HEK293T (cell line): ENCODE measurements around the gene EVA1B.
A peak's percentile ranks its signal among the peaks of the same experiment; 100 is the strongest.

Source experiments
- CTCF ChIA-PET: fragments of 350-600 bp; formaldehyde crosslinking; extraction: SDS; loops from one replicate; lab custom pipeline; 2021; ENCODE audit warnings: antibody characterized with exemption, inconsistent platforms; lab: Yijun Ruan, JAX
- POLR2A ChIA-PET: fragments of 350-600 bp; formaldehyde crosslinking; extraction: SDS; loops from one replicate; lab custom pipeline; 2020; ENCODE audit warnings: antibody characterized with exemption, inconsistent platforms; lab: Yijun Ruan, JAX
- DNase-seq: peaks from one replicate; pipeline ENCODE4 v3.0.0; 2012; ENCODE audit warnings: mixed read lengths; ENCODE audit errors: extremely low spot score
- ARNT ChIP-seq: fragments of 450-650 bp; IDR thresholded peaks from 2 replicates; pipeline ENCODE4 v1.6.1; 2017; ENCODE audit warnings: mild to moderate bottlenecking
- BHLHE40 ChIP-seq: fragments of 450-650 bp; IDR thresholded peaks from 2 replicates; pipeline ENCODE4 v1.6.1; 2016; ENCODE audit warnings: mild to moderate bottlenecking, moderate library complexity, borderline replicate concordance
- CTBP1 ChIP-seq: fragments of 450-650 bp; IDR thresholded peaks from 2 replicates; pipeline ENCODE4 v1.6.1; 2016; ENCODE audit warnings: borderline replicate concordance
- ELF4 ChIP-seq: fragments of 450-650 bp; IDR thresholded peaks from 2 replicates; pipeline ENCODE4 v1.6.1; 2017; ENCODE audit warnings: antibody characterized with exemption
- FOXA1 ChIP-seq: fragments of 450-650 bp; IDR thresholded peaks from 2 replicates; pipeline ENCODE4 v1.6.1; 2016; ENCODE audit warnings: mild to moderate bottlenecking
- FOXK2 ChIP-seq: fragments of 450-650 bp; IDR thresholded peaks from 2 replicates; pipeline ENCODE4 v1.6.1; 2016; ENCODE audit warnings: mild to moderate bottlenecking
- FOXM1 ChIP-seq: fragments of 450-650 bp; IDR thresholded peaks from 2 replicates; pipeline ENCODE4 v1.6.1; 2017; ENCODE audit warnings: mild to moderate bottlenecking, borderline replicate concordance
- HDGF ChIP-seq: fragments of 450-650 bp; IDR thresholded peaks from 2 replicates; pipeline ENCODE4 v1.6.1; 2017; ENCODE audit warnings: antibody characterized with exemption, borderline replicate concordance
- L3MBTL2 ChIP-seq: fragments of 450-650 bp; conservative IDR thresholded peaks from 2 replicates; pipeline ENCODE4 v1.6.1; 2016; ENCODE audit warnings: mild to moderate bottlenecking
- LEF1 ChIP-seq: fragments of 450-650 bp; IDR thresholded peaks from 2 replicates; pipeline ENCODE4 v1.6.1; 2017; ENCODE audit warnings: mild to moderate bottlenecking, borderline replicate concordance
- NFRKB ChIP-seq: fragments of 450-650 bp; IDR thresholded peaks from 2 replicates; pipeline ENCODE4 v1.6.1; 2016; ENCODE audit warnings: mild to moderate bottlenecking, moderate library complexity
- PKNOX1 ChIP-seq: fragments of 450-650 bp; IDR thresholded peaks from 2 replicates; pipeline ENCODE4 v1.6.1; 2016
- SP1 ChIP-seq: fragments of 450-650 bp; IDR thresholded peaks from 2 replicates; pipeline ENCODE4 v1.6.1; 2017
- SUZ12 ChIP-seq: fragments of 450-650 bp; IDR thresholded peaks from 2 replicates; pipeline ENCODE4 v1.6.1; 2016; ENCODE audit warnings: mild to moderate bottlenecking
- TARDBP ChIP-seq: fragments of 450-650 bp; IDR thresholded peaks from 2 replicates; pipeline ENCODE4 v1.6.1; 2016
- ZNF384 ChIP-seq: fragments of 450-650 bp; IDR thresholded peaks from 2 replicates; pipeline ENCODE4 v1.6.1; 2016

The EVA1B gene

GRCh38 chr1:36309397-36309796 is 14.0 kb downstream of the EVA1B start:
- DNase-seq: no peak
- TF ChIP-seq BHLHE40 (no peak), L3MBTL2 (no peak), FOXA1 (no peak), NFRKB (no peak)
- POLR2A ChIA-PET: interaction anchor here (1.0 kb wide), 1 partner anchor 160 kb away, joined by 3 read pairs; the partner anchor contains the start of gene TRAPPC3
- CTCF ChIA-PET: no interaction called here

DNA sequence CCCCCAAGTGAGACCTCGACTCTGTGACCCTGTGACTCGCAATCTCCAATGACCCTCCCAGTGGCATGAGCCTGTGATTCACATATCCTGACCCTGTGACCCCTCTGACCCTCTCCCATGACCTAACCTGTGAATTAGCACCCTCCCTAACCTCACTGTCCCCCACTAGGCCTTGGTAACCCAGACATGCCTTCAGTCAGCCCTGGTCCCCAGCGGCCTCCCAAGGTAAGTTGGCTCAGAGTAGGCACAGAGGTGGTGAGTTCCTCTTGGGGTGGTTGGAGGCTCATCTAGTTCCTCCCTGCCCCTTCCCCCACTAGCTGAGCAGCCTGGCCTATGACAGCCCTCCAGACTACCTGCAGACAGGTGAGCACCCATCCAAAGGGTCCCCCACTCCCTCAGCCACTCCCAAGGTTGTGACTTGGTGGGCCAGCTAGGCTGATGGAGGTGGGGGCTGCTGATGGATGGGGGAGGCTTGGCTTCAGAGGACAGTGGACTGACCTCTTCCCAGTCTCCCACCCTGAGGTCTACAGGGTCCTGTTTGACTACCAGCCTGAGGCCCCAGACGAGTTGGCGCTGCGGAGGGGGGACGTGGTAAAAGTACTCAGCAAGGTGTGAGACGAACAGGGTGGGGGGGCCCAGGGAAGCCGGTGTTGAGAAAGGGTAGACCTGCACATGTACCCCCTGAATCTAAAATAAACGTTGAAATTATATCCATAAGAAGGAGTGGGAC is 15.7 kb downstream of the EVA1B start:
- TF ChIP-seq TARDBP: no peak
- TF ChIP-seq NFRKB: no peak
- no peak for TF ChIP-seq BHLHE40
- no peak for TF ChIP-seq LEF1
- no peak for TF ChIP-seq ARNT
- no peak for TF ChIP-seq ELF4
- no peak for TF ChIP-seq FOXA1
- TF ChIP-seq SP1: no peak
- TF ChIP-seq HDGF: no peak
- no peak for TF ChIP-seq FOXK2
- no peak for TF ChIP-seq ZNF384
- no peak for TF ChIP-seq PKNOX1
- TF ChIP-seq FOXM1: no peak
- no peak for TF ChIP-seq SUZ12
- TF ChIP-seq L3MBTL2: no peak
- TF ChIP-seq CTBP1: no peak
- ChIA-PET POLR2A (no interaction called here), CTCF (interaction anchor here (0.6 to 1.1 kb wide), 2 partner anchors 96 to 120 kb away, joined by 3 to 8 read pairs; no protein-coding TSS in a partner anchor)
- DNase-seq: no peak

DNA sequence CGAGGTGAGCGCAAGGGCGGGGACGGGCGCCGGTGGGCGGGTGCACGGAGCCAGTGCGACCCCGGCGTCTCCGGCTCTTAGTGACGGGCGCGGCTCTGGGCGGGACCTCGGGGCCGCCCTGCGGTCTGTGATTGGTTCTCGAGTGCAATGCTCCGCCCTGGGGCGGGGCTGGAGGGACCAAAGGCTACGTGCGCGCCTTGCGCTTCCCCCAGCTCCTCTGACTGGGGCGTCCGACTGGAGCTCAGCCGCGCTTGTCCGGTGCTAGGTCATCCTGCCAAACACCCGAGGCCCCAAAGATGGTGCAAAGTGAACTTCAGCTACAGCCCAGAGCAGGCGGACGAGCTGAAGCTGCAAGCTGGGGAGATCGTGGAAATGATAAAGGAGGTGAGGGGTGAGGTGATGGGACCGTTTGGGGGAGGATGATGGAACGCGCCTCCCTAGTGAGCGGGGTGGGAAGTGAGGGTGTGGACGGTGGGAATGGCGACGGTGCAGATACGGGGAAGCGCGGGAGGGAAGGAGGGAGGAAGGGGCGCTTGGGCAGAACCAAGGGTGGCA is 16.5 kb downstream of the EVA1B start:
- ChIA-PET POLR2A (interaction anchor here (0.7 to 1.5 kb wide), 3 partner anchors 8 to 157 kb away, joined by 3 to 7 read pairs (median 3); partner anchors contain the start of gene MRPS15), CTCF (interaction anchor here (0.6 to 1.1 kb wide), 2 partner anchors 95 to 119 kb away, joined by 3 to 8 read pairs; no protein-coding TSS in a partner anchor)
- TF ChIP-seq HDGF (no peak), L3MBTL2 (no peak), LEF1 (no peak), FOXM1 (no peak), FOXA1 (no peak)
- DNase-seq: peak; percentile 99

GRCh38 chr1:36306210-36306901 is 17.1 kb downstream of the EVA1B start, which contains the start of gene SH3D21:
Gene SH3D21 (plus strand): TSS chr1:36306368. CDS start chr1:36306421, 53 bp downstream.
- TF ChIP-seq ELF4 (no peak), L3MBTL2 (no peak), SUZ12 (no peak), ARNT (no peak), TARDBP (no peak), PKNOX1 (no peak), HDGF (no peak)
- POLR2A ChIA-PET: interaction anchor here (0.7 to 1.5 kb wide), 5 partner anchors 8 to 158 kb away, joined by 3 to 7 read pairs (median 3); partner anchors contain the start of genes MRPS15, THRAP3 and TRAPPC3
- CTCF ChIA-PET: interaction anchor here (1.1 kb wide), 1 partner anchor 118 kb away, joined by 3 read pairs; no protein-coding TSS in a partner anchor
- DNase-seq: peak; percentile 34

DNA sequence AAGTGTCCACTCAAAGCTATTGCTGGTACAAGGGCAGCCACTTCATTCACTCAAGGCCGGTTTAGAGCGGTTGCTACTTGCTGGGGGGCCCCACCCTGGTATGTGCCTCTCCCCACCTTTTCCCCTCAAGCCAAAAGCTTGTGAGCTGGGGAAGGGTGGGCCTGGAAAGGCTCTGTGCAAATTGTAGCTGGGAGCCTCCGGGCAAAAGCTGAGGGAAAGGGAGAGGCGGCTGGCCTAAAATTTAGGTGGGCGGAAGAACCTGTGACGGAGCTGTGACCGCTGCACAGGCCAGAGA is 17.6 kb downstream of the EVA1B start:
- CTCF ChIA-PET: no interaction called here
- POLR2A ChIA-PET: interaction anchor here (0.8 to 1.5 kb wide), 4 partner anchors 81 to 158 kb away, joined by 3 to 7 read pairs (median 4); partner anchors contain the start of genes MRPS15, THRAP3 and TRAPPC3
- no peak for DNase-seq
- no peak for TF ChIP-seq BHLHE40
- TF ChIP-seq ELF4: no peak
- no peak for TF ChIP-seq FOXM1
- no peak for TF ChIP-seq L3MBTL2
- no peak for TF ChIP-seq HDGF
- TF ChIP-seq TARDBP: no peak
- TF ChIP-seq NFRKB: no peak
- TF ChIP-seq SP1: no peak
- TF ChIP-seq ARNT: no peak
- no peak for TF ChIP-seq CTBP1
- TF ChIP-seq PKNOX1: no peak
- no peak for TF ChIP-seq ZNF384
- no peak for TF ChIP-seq SUZ12
